ENCODE measurements around the gene ZNF688. TPM values are rescaled to one million over a fixed set of nuclear protein-coding genes. Genes with fewer than 3 reads are reported as not detected.
A peak's percentile ranks its signal among the peaks of the same experiment; 100 is the strongest.
"Not testable (repeated sequence)": the region's sequence is repeated elsewhere in the genome, so short reads cannot be mapped to it uniquely, and the experiment has no call there.

The ZNF688 gene
- total and polyA plus RNA-seq, 2 of the 8 experiments (the other 6 are each of a cell fraction or from before 2014, with no cell fraction given) = 2.7 to 3.5 TPM

GRCh38 chr16:30539986-30540526 is 31.5 kb downstream of the ZNF688 start:
- not testable (repeated sequence) for H3K9me3 ChIP-seq (ENCODE audit: insufficient read depth in 2 of 2, low read depth in 1 of 2, low read length in 1 of 2); H2BK20ac ChIP-seq (ENCODE audit: low read length); FAIRE-seq; H3K4me2 ChIP-seq (ENCODE audit: insufficient read depth in 1 of 2, low read depth in 2 of 2, low read length in 2 of 2); H4K8ac ChIP-seq (ENCODE audit: extremely low read depth, insufficient read depth, low read length); DNase-seq (ENCODE audit: low read depth in 1 of 2, low spot score in 2 of 2); H3K4me3 ChIP-seq (ENCODE audit: extremely low read depth in 1 of 4, insufficient read depth in 2 of 4, low read depth in 3 of 4, low read length in 4 of 4); H4K5ac ChIP-seq (ENCODE audit: insufficient read length, low read depth, low read length); H2AK5ac ChIP-seq (ENCODE audit: low read depth, low read length); H3K56ac ChIP-seq (replicated peaks; ENCODE audit: insufficient read length, low read depth, low read length); H4K91ac ChIP-seq (replicated peaks; ENCODE audit: insufficient read length, low read length); H3K79me2 ChIP-seq (ENCODE audit: control insufficient read depth in 1 of 2, insufficient read depth in 2 of 2, low read length in 2 of 2); H2BK120ac ChIP-seq (replicated peaks; ENCODE audit: low read depth, low read length); H3K4ac ChIP-seq (replicated peaks; ENCODE audit: insufficient read length, low read depth, low read length); H3K23me2 ChIP-seq (ENCODE audit: low read depth, low read length); H2AFZ ChIP-seq (ENCODE audit: low read length); H4K20me1 ChIP-seq (replicated peaks in 1 of 2; ENCODE audit: control insufficient read depth in 1 of 2, insufficient read depth in 2 of 2, low read length in 2 of 2); H3K23ac ChIP-seq (ENCODE audit: insufficient read length); H3K79me1 ChIP-seq (ENCODE audit: low read depth, low read length); H2BK15ac ChIP-seq (ENCODE audit: low read length); H3K14ac ChIP-seq (ENCODE audit: insufficient read length); H3K27ac ChIP-seq (ENCODE audit: low read depth, low read length); H2BK5ac ChIP-seq (ENCODE audit: low read depth, low read length); H3K27me3 ChIP-seq (replicated peaks in 1 of 4; ENCODE audit: control insufficient read depth in 3 of 4, extremely low read depth in 1 of 4, insufficient read depth in 3 of 4, low read length in 3 of 4); H2BK12ac ChIP-seq (ENCODE audit: low read depth, low read length); H3K36me3 ChIP-seq (ENCODE audit: control insufficient read depth in 2 of 4, insufficient read depth in 4 of 4, low read length in 3 of 4); H3K9ac ChIP-seq (replicated peaks in 1 of 4; ENCODE audit: extremely low read depth in 1 of 4, low read depth in 3 of 4, low read length in 3 of 4)
- CTCF ChIA-PET (ENCODE audit: partially characterized antibody) = interaction anchor here (0.6 to 1.4 kb wide), 3 partner anchors 18 to 35 kb away, joined by 3 read pairs; partner anchors contain the start of gene ZNF764
- POLR2A ChIA-PET (ENCODE audit: partially characterized antibody) = interaction anchor here (1.0 to 1.2 kb wide), 4 partner anchors 11 to 122 kb away, joined by 3 to 4 read pairs (median 3); partner anchors contain the start of genes ZNF689 and ZNF764
- WGBS, 2 experiments (ENCODE audit: extremely low coverage in 1 of 2, insufficient coverage in 1 of 2, insufficient read length in 1 of 2, insufficient replicate concordance in 2 of 2, low coverage in 1 of 2, low lambda C conversion rate in 2 of 2, missing lambda C conversion rate in 1 of 2) = 87% methylated on average over 10 of the region's 13 CpGs; no CpG with 5 or more reads in 1 of the 2 experiments
- Histone ChIP-seq H3K18ac (ENCODE audit: extremely low read depth, low read length) (peak overlapping the region; percentile 48; the same call in 1 of the 2 replicates), H3K4me1 (replicated peaks in 1 of 4; ENCODE audit: control insufficient read depth in 3 of 4, insufficient read depth in 4 of 4, low read length in 3 of 4) (peaks cover 7 to 27% (median 17%) of the 10 kb centered on the region in 4 experiments)

All from H1 (cell line).